A673 (cell line): Measurements from ENCODE around the gene KRTAP4-6. TPM values are rescaled to one million over a fixed set of nuclear protein-coding genes. Genes with fewer than 3 reads are reported as not detected.
A peak's percentile ranks its signal among the peaks of the same experiment; 100 is the strongest.
"Not testable (repeated sequence)": the region's sequence is repeated elsewhere in the genome, so short reads cannot be mapped to it uniquely, and the experiment has no call there.

Experiments used
- BruUV-seq: library from RNA; stranded (reverse); fragments of 400-500 nt; replicated peaks from 2 replicates; lab custom pipeline; 2021; lab: Mats Ljungman, UMichigan
- CTCF ChIA-PET: fragments of 300-600 bp; sonication (Branson Sonifier 250); formaldehyde crosslinking; loops from one replicate; lab custom pipeline; 2022; ENCODE audit warnings: antibody characterized with exemption; lab: Charles Lee
- POLR2A ChIA-PET: fragments of 300-600 bp; sonication (Branson Sonifier 250); formaldehyde crosslinking; loops from one replicate; lab custom pipeline; 2022; ENCODE audit warnings: antibody characterized with exemption; ENCODE audit not compliant: low non-redundant PET; lab: Charles Lee
- DNase-seq: peaks from one replicate; pipeline ENCODE4 v3.0.0-alpha.2; 2015; ENCODE audit warnings: low spot score
- H3K27ac ChIP-seq: fragments of 200-600 bp; sonication (generic); 2 replicates; pipeline ENCODE4 v1.5.1; 2016; ENCODE audit warnings: mixed run types, low read depth, mild to moderate bottlenecking, mixed read lengths, antibody characterized with exemption, low read length; ENCODE audit not compliant: poor library complexity, severe bottlenecking
- H3K27me3 ChIP-seq: fragments of 200-600 bp; sonication (generic); replicated peaks from 2 replicates; pipeline ENCODE4 v1.6.1; 2017; ENCODE audit warnings: mixed run types, low read depth, mild to moderate bottlenecking, mixed read lengths, antibody characterized with exemption, low read length; ENCODE audit not compliant: insufficient read depth, poor library complexity
- H3K36me3 ChIP-seq: fragments of 200-600 bp; sonication (generic); 2 replicates; pipeline ENCODE4 v1.6.1; 2016; ENCODE audit warnings: mixed run types, mild to moderate bottlenecking, mixed read lengths, antibody characterized with exemption, low read length; ENCODE audit not compliant: insufficient read depth, poor library complexity, severe bottlenecking
- H3K4me1 ChIP-seq: fragments of 200-600 bp; sonication (generic); 2 replicates; pipeline ENCODE4 v1.6.1; 2017; ENCODE audit warnings: mixed run types, mild to moderate bottlenecking, mixed read lengths, antibody characterized with exemption, low read length; ENCODE audit not compliant: insufficient read depth, poor library complexity, severe bottlenecking
- H3K4me3 ChIP-seq: fragments of 200-600 bp; sonication (generic); 2 replicates; pipeline ENCODE4 v1.5.1; 2016; ENCODE audit warnings: low read depth, mixed run types, mild to moderate bottlenecking, mixed read lengths, low read length; ENCODE audit not compliant: poor library complexity, severe bottlenecking
- H3K9me3 ChIP-seq: fragments of 200-600 bp; sonication (generic); 2 replicates; pipeline ENCODE4 v1.6.1; 2016; ENCODE audit warnings: mixed run types, low read depth, mild to moderate bottlenecking, mixed read lengths, antibody characterized with exemption, low read length; ENCODE audit not compliant: poor library complexity, severe bottlenecking
- EZH2 ChIP-seq: fragments of 200-600 bp; sonication (generic); IDR thresholded peaks from 2 replicates; pipeline ENCODE4 v1.6.1; 2017; ENCODE audit warnings: borderline replicate concordance, low read depth, mild to moderate bottlenecking, mixed read lengths, antibody characterized with exemption, low read length; ENCODE audit not compliant: poor library complexity, severe bottlenecking
- intact Hi-C: fragments of 100-400 bp; cut with micrococcal nuclease; formaldehyde crosslinking; loops from one replicate; pipeline ENCODE4 v1.10.0; 2022; ENCODE audit not compliant: unreplicated experiment
- total RNA-seq: library from RNA; stranded (reverse); gene quantifications from 2 replicates; pipeline ENCODE4 v1.2.3, GENCODE V29; 2021
- TF ChIP-seq, protein P1 (sequence below): fragments of 300-800, 200-600 bp; sonication (generic); conservative IDR thresholded peaks from 2 replicates; pipeline ENCODE4 v1.5.1; 2017; ENCODE audit warnings: low read depth, mild to moderate bottlenecking, antibody characterized with exemption, low read length, moderate library complexity, mixed read lengths

KRTAP4-6 gene
- total RNA-seq, 1 experiment from 2014 or later = not detected

- BruUV-seq = no TSS peak
- Histone ChIP-seq H3K4me3 (no peak overlapping the region), H3K27me3 (no peaks in the 10 kb centered on the region), H3K9me3 (no peaks in the 10 kb centered on the region), H3K27ac (no peak overlapping the region), H3K4me1 (peaks cover 30% of the 10 kb centered on the region), H3K36me3 (no peaks in the 10 kb centered on the region)
- DNase-seq = no peak
- ChIA-PET CTCF (no interaction called here), POLR2A (no interaction called here)
- no peak for TF ChIP-seq EZH2
- TF ChIP-seq, protein P1, sequence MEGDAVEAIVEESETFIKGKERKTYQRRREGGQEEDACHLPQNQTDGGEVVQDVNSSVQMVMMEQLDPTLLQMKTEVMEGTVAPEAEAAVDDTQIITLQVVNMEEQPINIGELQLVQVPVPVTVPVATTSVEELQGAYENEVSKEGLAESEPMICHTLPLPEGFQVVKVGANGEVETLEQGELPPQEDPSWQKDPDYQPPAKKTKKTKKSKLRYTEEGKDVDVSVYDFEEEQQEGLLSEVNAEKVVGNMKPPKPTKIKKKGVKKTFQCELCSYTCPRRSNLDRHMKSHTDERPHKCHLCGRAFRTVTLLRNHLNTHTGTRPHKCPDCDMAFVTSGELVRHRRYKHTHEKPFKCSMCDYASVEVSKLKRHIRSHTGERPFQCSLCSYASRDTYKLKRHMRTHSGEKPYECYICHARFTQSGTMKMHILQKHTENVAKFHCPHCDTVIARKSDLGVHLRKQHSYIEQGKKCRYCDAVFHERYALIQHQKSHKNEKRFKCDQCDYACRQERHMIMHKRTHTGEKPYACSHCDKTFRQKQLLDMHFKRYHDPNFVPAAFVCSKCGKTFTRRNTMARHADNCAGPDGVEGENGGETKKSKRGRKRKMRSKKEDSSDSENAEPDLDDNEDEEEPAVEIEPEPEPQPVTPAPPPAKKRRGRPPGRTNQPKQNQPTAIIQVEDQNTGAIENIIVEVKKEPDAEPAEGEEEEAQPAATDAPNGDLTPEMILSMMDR = no peak
- intact Hi-C loops = no loop called here
Measured at GRCh38 chr17:41151525-41151924, 11.2 kb upstream of the KRTAP4-6 start.

- no peaks in the 10 kb centered on the region for H3K27me3 ChIP-seq
- H3K4me1 ChIP-seq = peaks cover 43% of the 10 kb centered on the region
- H3K4me3 ChIP-seq = no peak overlapping the region
- ChIA-PET CTCF (no interaction called here), POLR2A (no interaction called here)
- intact Hi-C loops = no loop called here
- peak overlapping the region; percentile 96 for H3K27ac ChIP-seq
- H3K36me3 ChIP-seq = no peaks in the 10 kb centered on the region
- H3K9me3 ChIP-seq = no peaks in the 10 kb centered on the region
- no peak for DNase-seq
- TF ChIP-seq EZH2 = no peak
- TF ChIP-seq, protein P1 = no peak
- no TSS peak for BruUV-seq
Measured at GRCh38 chr17:41150026-41150425, 9.7 kb upstream of the KRTAP4-6 start.

GRCh38 chr17:41149652-41149985, 9.3 kb upstream of the KRTAP4-6 start, which contains the start of gene KRTAP4-5:
Gene KRTAP4-5, minus strand, starts transcription at chr17:41149825. Its CDS starts 58 bp downstream, at chr17:41149767.
- Histone ChIP-seq H3K4me1 (peaks cover 43% of the 10 kb centered on the region), H3K27ac (peak within 1 kb of the TSS; percentile 96), H3K36me3 (no peaks in the 10 kb centered on the region), H3K9me3 (no peaks in the 10 kb centered on the region), H3K4me3 (no peak within 1 kb of the TSS), H3K27me3 (no peaks in the 10 kb centered on the region)
- intact Hi-C loops = loop anchor here (5.0 kb wide), 4 partner anchors 178 to 518 kb away; no protein-coding TSS in a partner anchor
- POLR2A ChIA-PET = no interaction called here
- CTCF ChIA-PET = no interaction called here
- BruUV-seq = no TSS peak
- DNase-seq = no peak
- no peak for TF ChIP-seq EZH2
- TF ChIP-seq, protein P1 = no peak

- POLR2A ChIA-PET, H3K27me3 ChIP-seq, H3K9me3 ChIP-seq, H3K36me3 ChIP-seq, BruUV-seq, H3K4me3 ChIP-seq: not testable (repeated sequence)
- Histone ChIP-seq H3K4me1 (peaks cover 40% of the 10 kb centered on the region), H3K27ac (peak overlapping the region; percentile 96)
- CTCF ChIA-PET = interaction anchor here (0.5 kb wide), 1 partner anchor 499 kb away, joined by 10 read pairs; no protein-coding TSS in a partner anchor
- intact Hi-C loops = loop anchor here (5.0 kb wide), 4 partner anchors 178 to 518 kb away; no protein-coding TSS in a partner anchor
- peak; percentile 28 for DNase-seq
Measured at GRCh38 chr17:41148971-41149651, 8.8 kb upstream of the KRTAP4-6 start.
